OCI-LY7 (cell line): ENCODE measurements around the gene TBC1D8.

ENCODE experiments used
- EZH2phosphoT487 ChIP-seq: fragments of 200-600 bp; sonication (generic); IDR thresholded peaks from 2 replicates; pipeline ENCODE4 v1.6.1; 2018; ENCODE audit warnings: low read depth, borderline replicate concordance, mild to moderate bottlenecking, mixed run types, antibody characterized with exemption, low read length, moderate library complexity, mixed read lengths
- TF ChIP-seq, protein P1 (sequence below): fragments of 200-600 bp; sonication (generic); conservative IDR thresholded peaks from 2 replicates; pipeline ENCODE4 v1.5.1; 2014; ENCODE audit warnings: mild to moderate bottlenecking, antibody characterized with exemption, low read length, moderate library complexity, mixed read lengths

DNA sequence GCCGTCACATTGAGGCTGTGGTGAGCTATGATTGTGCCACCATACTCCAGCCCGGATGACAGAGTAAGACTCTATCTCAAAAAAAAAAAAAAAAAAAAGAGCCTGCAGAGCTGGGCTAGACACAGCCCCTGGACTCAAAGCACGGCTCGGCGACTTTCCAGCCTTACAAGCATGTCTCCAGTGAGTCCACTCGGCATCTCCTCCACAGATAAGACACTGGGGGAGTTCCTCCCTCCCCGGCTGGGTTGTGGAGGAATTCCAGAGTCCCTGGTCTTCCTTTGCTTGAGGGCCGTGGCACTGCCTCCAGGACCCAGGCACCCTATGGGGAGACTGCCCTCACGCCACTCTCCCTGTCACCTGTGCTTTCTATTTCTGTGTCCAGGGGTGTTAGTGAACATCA, 180.0 kb downstream of the TBC1D8 start:
- TF ChIP-seq, protein P1, sequence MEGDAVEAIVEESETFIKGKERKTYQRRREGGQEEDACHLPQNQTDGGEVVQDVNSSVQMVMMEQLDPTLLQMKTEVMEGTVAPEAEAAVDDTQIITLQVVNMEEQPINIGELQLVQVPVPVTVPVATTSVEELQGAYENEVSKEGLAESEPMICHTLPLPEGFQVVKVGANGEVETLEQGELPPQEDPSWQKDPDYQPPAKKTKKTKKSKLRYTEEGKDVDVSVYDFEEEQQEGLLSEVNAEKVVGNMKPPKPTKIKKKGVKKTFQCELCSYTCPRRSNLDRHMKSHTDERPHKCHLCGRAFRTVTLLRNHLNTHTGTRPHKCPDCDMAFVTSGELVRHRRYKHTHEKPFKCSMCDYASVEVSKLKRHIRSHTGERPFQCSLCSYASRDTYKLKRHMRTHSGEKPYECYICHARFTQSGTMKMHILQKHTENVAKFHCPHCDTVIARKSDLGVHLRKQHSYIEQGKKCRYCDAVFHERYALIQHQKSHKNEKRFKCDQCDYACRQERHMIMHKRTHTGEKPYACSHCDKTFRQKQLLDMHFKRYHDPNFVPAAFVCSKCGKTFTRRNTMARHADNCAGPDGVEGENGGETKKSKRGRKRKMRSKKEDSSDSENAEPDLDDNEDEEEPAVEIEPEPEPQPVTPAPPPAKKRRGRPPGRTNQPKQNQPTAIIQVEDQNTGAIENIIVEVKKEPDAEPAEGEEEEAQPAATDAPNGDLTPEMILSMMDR, result no peak
- TF ChIP-seq EZH2phosphoT487, result no peak
